ENCODE measurements around the gene TRAF3.
"Not testable (repeated sequence)": the region's sequence is repeated elsewhere in the genome, so short reads cannot be mapped to it uniquely, and the experiment has no call there.

Gene TRAF3

DNA sequence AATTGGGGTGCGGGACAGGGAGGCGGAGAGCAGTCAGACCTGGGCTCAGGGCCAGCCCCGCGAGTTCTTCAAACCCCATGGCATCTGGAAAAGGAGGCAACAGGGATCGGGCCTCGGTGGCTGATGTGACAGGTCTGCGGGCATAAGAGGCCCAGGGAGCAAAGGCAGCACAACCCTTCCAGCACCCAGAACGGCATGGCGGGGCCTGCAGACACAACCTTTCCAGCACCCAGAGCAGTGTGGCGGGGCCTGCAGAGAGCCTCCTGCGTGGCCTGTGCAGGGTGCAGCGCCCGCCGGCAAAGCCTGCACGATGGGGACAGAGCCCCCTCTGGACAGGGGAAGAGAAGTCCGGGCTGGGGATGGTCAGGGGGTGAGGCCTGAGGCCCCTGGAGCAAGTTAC lies 26.2 kb upstream of the TRAF3 start:
- no peak for DNase-seq (ENCODE audit: low read depth in 2 of 2)

DNA sequence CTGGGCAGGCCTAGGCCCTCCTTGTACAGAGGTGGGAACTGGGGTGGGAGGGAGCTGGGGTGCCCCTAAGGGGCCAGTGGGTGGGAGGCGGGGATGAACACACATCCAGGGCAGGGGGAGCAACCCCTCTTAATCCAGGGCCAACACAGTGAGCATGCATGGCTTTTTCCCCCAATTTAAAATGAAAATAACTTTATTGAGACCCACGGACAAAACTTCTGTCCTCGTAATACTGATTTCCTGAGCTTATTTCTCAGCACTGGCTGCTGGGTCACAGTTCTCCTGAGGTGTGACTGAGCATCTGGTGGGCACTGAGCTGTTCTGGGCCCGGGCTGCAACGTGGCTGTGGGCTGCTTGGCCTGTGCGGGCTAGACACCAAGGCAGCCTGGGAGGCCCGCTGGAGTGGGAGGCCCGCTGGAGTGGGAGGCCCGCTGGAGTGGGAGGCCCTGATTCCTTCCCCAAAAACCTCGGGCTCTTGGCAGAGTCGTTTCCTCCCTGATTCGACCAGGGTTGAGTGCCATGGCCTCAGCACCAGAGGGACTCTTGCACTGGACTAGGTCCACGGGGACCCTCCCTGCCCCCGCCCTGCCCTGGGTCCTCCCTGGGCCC lies 24.9 kb upstream of the TRAF3 start:
- no peak for DNase-seq (ENCODE audit: low read depth in 2 of 2)

DNA sequence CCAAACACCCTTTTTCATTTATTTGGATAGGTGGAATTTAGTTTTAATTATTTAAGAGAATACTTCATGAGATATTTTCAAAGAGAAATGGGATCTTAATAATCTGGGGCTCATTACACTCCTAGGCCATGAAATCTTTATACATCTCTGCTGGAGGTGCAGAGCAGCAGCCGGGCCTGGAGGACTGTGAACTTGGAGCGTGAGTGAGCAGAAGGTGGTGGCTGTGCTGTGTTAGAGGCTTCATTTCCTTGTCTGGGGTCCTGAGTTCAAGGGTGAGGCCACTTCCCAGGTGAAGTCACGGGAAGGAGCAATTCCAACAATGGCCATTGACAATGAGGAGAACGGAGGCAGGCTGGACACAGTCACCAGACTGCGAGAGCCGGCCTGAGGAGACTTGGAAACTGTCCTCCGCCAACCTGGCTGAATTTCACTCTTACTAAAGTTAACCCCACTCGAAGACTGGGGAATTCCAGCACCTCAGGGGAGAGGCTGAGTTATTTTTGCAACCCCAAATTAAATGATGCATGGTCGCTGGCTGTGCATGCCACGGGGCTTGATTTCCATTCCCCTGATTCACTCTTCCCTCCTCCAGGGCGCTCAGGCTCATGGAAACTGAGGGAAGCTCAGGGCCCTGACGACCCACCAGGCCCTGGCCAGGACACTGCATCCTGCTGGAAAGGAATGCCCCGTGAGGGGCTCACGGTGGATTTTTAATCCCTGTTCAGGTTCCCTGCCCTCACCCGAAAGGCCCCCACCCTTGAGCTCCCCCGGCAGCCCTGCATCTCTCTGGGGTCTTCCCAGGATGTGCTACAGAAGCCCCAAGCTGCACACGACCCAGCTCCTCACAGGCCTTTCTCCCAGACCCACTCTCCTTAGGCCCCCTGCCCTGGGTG lies 22.6 kb upstream of the TRAF3 start:
- no peak for DNase-seq (ENCODE audit: low read depth in 2 of 2)

DNA sequence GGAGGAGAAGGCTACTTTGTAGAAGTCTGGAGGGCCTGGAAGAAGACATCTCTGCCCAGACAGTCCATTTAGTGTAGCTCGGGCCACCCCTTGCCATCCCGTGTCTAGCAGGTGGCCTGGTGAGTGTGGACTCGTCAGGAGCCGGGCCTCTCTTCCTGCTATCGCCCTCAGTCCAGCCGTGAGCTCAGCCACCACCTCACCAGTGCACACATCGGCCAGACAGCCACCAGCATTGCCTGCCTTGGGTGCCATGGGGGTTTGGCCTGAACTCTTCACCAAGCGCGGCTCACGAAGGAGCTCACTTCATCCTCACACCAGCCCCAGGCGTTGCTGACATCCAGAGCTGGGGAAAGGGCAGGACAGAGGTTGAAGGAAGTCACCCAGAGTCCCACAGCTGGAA lies 19.6 kb upstream of the TRAF3 start:
- no peak for DNase-seq (ENCODE audit: low read depth in 2 of 2)

DNA sequence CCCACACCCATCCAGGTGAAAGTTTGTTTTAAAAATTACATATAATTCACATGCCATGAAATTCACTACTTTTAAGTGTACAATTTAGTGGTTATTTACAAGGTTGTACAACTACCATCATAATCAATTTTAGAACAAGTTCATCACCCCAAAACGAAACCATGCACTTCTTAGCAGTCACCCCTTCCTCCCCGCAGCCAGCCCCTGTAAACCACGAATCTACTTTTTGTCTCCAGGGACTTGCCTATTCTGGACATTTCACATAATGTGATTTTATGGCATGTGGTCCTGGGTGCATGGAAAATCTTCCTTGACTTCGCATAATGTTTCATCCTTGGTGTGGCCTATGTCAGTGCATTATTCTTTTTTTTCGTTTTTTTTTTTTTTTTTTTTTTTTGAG lies 19.2 kb upstream of the TRAF3 start:
- DNase-seq (ENCODE audit: low read depth in 2 of 2), result no peak

DNA sequence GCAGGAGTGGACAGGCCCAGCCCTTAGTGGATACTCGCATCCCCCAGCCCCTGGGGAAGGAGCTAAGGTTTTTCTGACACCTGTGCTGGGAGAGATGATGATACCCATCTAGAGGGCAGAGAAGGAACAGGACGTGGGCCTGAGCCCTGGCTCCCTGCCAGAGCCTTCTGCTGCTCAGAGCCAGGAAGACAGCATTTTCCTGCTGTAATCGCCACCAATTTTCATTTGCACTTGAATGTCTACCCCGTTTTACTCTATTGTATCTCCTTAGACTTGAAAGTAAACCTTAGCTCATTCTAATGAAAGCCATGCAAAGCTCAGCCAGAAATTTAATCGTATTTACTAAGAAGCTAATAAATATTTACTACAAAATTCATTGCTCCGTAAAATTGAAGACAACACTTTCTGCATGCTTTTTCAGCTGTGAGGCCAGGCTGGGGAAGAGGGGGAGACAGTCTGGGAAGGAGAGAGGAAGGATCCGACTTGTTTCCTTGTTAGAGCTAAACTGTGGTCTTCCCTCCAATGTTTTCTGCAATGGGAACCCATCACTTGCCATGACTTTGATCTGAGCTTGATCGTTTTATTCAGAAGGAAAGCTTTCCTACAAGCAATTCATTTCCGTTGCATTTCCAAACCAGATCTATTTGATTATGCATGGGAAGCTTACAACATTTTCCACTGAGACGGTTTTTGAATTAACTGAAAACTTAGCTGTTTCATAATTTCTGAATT lies 17.6 kb upstream of the TRAF3 start:
- no peak for DNase-seq (ENCODE audit: low read depth in 2 of 2)

DNA sequence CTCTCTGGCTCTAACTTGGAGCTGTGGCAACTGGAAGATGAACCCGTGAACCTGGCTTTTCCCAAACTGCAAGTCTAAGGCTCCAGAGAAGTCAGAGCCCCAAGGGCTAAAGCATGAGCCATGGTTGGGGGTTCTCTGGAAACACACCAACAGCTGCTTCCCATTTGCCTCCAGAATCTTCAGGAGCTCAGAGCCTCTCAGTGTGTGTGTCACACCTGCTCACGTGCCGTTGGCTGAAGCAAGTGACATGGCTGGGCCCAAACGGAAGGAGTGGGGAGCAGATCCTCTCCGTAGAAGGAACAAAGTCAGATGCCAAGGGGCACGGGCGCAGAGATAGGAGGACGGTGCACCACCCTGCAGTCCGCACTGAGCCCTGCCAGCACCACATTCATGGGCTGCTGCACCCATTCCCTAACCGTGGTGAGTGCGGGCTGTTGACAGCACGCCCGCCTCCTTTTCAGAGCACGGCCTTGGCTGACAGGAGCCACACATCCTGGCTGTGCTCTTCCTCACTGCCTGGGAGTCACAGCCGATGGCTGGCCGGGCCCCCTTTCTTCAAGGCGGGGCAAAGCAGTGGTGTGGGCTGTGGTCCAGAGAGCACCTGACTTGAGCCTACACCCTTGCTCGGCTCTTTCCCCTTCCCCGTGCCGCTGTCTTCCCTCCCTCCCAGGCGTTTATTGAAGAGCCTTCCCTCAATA lies 16.6 kb upstream of the TRAF3 start:
- DNase-seq (ENCODE audit: low read depth in 2 of 2), result no peak

DNA sequence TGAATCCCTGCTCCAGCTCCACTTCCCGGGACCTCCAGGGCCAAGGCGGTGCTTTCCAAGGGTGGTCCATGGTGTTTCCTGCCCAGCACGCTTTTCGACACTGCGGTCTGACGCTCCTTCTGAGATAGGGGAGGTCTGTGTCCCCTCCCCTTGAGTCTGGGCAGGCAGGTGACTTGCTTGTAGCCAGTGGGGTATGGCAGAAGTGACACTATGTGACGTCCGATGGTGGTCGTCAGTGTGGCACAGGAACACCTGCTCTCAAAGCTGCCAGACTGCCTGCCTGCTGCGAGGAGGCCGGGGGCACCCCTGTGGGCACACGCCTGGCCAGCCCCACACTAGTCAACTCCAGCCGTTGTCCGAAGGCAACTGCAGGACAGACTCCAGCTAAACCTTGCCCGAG lies 16.0 kb upstream of the TRAF3 start:
- DNase-seq (ENCODE audit: low read depth in 2 of 2), result no peak

DNA sequence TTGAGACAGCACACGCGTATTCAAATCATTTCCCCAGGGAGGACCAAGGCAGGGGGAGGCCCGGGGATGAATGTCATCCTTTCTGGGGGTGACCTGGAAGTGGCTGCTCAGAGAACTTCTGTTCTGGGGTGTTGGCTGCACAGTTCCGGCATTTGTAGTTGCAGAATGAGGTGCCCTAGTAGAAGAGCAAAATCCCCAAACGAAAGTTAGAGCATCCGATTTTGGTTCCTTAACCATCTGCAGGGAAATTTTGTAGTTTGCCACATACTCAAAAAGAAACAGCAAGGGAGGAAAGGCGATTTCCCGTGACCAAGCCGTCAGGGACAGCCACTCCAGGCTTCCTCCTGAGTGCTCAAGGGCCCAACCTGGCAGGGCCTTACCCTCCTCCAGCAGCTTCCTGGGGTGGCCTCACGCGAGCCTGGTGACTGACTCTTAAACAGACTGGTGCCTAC lies 13.0 kb upstream of the TRAF3 start:
- DNase-seq (ENCODE audit: low read depth in 2 of 2), result no peak

DNA sequence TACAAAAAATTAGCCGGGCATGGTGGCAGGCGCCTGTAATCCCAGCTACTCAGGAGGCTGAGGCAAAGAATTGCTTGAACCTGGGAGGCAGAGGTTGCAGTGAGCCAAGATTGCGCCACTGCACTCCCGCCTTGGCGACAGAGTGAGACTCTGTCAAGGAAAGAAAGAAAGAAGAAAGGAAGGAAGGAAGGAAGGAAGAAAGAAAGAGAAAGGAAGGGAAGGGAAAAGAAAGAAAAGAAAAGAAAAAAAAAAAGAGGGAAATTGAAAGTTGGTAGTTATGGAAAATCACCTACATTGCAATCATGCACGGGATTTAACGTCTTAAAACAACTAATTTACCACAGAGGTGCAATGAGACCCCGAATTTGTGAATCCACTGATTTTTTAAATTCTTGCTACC lies 11.5 kb upstream of the TRAF3 start:
- DNase-seq (ENCODE audit: low read depth in 2 of 2), result not testable (repeated sequence)

DNA sequence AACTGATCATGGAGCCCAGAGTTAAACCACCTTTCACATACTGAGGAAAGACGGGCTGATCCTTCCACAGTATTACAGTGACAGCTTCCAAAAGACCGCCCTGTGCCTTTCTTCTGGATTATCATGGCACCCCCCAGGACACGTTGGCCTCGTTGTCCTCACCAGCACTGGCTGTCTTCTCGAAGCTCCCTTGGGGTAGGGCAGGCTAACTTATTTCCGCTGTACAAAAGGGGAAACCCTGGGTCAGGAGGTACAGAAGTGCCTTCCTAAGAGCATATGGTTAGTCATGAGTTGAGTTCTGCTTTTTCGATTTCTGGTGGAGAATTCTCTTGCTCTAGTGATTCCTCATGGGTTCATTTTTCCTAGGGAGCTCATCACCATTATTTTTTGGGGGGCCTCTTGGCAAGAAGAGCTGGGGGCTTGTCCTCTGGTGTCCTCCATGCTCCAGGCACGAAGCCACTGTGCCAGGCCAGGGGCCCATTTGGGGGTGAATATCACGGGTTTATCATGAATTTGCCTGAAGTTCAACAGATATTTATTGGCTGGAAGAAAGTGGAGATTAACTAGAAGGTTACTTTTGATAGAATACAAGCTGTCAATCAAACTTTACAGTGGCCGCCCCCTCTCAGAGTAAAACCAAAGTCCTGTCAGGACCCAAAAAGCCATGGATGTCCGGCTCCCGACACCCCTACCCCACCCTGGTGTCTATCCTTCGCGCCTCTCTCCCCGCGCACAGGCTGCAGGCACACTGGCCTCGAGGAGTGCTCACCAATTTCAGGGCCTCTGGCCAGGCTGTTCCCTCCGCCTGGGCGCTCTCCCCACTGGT lies 8.8 kb upstream of the TRAF3 start:
- no peak for DNase-seq (ENCODE audit: low read depth in 2 of 2)

DNA sequence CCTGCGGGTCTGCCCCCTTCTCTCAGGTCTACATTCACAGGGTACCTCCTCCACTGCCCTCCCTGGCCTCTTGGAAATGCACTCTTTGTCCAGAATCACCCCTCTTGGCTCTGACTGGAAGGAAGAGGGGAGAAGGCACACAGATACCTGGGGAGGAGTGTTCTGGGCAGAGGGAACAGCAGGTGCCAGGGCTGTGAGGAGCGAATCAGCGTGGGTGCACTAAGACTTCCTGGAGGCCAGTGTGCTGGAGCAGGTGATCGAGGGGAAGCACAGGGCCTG lies 8.3 kb upstream of the TRAF3 start:
- DNase-seq (ENCODE audit: low read depth in 2 of 2), result no peak

DNA sequence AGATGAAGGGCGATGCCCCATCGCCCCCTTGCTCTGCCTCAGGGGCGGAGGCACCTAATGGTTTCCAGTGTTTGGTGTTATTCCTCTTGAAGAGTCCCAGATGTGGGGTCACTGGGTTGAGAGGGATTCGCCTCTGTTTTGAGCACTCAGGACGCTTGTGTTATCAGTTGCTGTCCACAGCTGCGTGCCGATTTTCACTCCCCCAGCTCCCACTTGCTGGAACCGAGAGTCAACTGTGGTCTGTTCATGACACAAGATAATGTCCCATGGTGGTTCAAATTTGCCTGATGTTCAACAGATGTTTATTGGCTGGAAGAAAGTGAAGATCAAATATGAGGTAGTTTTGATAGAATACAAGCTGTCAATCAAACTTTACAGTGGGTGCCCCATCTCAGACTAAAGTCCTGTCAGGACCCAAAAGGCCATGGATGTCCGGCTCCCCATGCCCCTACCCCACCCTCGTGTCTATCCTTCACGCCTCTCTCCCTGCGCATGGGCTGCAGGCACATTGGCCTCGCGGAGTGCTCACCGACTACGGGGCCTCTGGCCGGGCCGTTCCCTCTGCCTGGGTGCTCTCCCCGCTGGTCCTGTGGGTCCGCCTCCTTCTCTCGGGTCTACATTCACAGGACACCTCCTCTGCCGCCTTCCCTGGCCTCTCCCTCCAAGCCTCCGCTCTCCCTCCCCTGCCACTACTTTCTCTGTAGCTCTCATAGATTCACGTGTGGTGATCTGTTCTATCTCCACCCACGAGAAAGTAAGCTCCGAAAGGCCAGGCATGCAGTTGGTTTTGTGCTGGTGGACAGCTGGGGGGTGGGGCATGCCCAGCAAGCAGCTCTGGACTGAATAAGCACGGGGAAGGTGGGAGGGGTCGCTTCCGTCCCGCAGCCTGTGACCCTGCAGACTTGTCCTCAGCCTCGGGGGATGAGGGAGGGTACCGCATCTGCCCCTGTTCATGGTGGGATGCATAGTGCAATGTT lies 6.8 kb upstream of the TRAF3 start:
- DNase-seq (ENCODE audit: low read depth in 2 of 2), result no peak

DNA sequence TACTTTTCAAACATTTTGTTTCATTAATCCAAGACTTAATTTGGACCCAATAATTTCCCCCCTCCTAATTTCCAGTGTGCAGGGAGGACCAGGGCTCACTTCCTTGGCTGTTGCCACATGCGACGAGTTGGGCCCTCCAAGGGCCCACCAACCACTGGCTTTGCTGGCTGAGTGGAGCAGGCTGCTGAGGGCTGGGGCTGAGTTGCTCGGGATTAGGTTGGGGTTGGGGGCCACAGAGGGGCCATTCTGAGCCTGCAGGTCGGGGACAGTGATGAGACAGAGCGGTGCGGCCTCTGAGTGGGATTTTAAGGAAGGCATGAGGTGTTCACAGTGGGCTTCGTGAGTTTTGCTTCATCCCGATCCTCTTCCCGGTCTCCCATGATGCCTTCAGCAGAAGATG lies 6.1 kb upstream of the TRAF3 start:
- no peak for DNase-seq (ENCODE audit: low read depth in 2 of 2)

DNA sequence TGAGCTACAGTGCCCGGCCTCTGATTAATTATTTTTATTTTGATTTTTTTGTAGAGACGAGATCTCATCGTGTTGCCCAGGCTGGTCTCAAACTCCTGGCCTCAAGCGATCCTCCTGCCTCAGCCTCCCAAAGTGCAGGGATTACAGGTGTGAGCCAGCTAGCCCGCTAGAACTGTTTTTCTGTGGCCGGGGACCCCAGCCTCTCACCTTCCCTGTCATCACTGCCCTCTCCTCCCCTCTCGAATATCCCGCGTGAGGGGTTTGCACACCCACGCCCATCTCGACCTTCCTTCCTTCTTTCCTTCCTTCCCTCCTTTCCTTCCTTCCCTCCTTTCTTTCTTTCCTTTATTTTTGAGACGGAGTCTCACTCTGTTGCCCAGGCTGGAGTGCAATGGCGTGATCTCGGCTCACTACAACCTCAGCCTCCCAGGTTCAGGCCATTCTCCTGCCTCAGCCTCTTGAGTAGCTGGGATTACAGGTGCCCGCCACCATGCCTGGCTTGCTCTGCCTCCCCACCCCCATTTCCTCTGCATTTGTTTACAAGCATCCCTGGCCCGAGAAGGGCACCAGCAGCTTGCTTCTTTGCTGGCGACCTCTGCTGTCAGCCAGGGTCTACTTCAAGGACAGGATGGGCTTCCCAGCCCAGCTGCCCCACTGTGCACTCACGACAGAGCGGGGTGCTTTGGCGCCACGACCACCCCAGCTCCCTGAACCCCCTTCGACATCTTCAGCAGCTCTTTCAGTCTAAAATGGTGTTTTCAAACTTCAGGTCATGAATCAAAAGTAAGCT lies 4.3 kb upstream of the TRAF3 start:
- DNase-seq (ENCODE audit: low read depth in 2 of 2), result no peak

DNA sequence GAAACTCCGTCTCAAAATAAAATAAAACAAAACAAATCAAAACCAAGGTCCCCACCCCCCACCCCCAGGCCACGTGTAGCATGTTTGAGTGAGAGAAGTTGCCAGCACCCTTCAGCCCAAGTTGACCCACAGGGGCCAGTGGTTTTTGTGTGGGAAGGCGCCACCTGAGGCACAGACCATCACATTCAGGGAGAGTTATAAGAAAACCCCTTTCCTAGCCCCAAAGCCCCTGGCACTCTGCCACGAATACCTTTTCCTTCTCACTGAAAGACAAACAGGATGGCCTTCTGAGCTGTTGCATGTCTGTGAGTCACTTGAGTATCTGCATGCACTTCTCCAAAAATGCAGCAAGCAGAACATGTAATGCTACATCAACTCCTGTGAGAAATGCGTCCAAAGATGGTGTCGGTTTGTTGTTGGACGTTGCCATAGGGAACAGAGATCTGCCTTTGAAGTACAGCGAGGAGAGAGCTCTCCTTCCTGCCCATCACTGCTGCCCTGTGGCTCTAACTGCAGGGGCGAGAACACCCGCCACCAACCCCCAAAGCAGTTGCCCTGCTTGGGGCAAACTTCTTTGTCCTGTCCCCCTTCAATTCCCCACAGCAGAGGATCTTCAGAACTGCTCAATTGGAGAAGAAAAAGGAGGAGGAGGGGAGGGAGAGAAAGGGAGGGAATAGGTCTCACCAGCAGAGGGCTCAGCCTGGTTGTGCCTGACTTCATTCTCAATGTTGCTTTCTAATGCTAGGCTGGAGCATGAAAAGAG lies 2.7 kb upstream of the TRAF3 start:
- peak; percentile 20 to 45 for DNase-seq (ENCODE audit: low read depth in 2 of 2)

DNA sequence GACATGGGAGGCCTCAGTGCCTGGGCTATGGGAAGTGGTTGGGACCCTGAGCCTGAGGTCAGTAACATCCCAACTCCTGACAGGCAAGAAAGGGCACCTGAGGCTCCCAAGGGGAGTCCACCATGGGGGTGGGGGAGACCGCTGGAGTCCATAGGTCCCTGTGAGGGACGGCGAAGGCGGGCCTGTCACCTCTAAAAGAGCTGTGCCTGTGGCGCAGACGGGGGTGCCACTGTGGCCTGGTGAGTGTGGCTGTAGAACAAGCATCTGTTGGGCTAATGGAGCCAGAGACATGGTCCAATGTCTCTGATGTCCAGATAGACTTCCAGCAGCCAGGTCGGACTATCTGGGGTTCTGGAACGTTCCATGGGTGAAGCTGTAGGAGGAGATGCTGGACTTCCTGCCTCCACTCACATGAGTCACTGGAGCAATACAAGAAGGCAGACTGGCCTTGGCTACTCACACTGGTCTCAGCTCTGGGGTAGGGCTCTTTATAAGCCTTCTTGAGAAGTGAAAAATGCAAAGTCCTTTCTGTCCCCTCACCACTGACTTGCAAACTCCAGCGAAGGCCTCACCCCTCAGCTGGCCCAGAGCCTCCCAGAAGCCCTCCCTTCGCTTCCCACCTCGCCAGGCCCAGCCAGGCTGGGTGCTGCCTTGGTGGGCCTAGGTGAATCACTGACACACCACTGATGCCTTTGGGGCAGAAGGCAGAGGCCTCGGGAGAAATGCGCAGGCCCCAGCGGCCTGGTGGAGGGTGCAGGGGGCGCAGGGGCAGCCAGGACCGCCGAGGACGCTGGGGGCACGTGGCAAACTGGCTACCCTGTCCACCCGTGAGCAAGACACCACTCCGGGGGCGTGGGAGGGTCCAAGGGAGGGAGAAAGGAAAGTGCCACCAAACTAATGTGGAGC lies 1.1 kb upstream of the TRAF3 start:
- DNase-seq (ENCODE audit: low read depth in 2 of 2), result no peak
